GM18870 (cell line): Measurements from ENCODE around the gene EN1.

ENCODE experiments used
- ATAC-seq: cut with Tn5 transposase; IDR thresholded peaks from one replicate; pipeline ENCODE4 v1.9.1; 2021; ENCODE audit warnings: moderate library complexity; ENCODE audit not compliant: unreplicated experiment

The EN1 gene

GRCh38 chr2:118826093-118826492 is 21.4 kb downstream of the EN1 start:
- ATAC-seq, result no peak

- ATAC-seq, result no peak
These were observed 23.8 kb downstream of the EN1 start for GRCh38 chr2:118823633-118824032.

DNA sequence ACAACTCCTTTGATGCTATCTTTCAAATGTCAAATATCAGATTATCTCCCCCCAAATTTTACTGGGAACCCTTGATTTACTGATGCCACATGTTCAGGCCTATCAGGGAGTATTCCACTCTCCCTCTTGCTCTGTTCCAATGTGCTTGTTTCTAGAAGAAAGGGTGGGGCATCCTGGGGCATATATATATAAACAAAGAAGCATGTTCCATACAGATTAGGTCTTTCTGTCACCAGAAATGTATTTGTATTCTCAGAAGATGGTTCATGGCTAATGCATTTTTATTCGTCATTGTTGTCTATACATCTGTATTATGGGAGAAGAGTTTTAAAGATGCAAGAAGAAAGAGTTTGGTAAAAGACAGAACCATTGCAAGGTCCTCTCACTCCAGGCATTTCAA is 24.9 kb downstream of the EN1 start:
- no peak for ATAC-seq

GRCh38 chr2:118822015-118822414 is 25.4 kb downstream of the EN1 start:
- no peak for ATAC-seq

GRCh38 chr2:118817469-118817868 is 30.0 kb downstream of the EN1 start:
- no peak for ATAC-seq

DNA sequence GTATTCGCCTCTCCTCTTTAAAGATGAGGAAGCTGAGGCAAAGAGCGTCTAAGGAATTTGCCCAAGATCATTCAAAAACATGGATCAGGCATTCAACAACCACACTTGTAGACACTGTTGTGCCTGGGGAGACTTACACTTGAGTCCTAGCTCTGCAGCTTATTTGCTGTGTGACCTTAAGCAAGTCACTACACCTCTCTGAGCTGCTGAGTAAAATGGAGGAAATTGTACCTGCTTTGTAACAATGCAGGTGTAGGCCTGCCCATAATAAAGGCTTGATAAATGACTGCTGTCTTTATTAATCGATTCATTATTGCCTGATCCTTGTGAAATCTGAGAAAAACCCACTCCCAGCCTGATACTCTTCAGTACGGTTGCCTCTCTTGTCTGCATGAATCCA is 30.8 kb downstream of the EN1 start:
- ATAC-seq, result no peak

DNA sequence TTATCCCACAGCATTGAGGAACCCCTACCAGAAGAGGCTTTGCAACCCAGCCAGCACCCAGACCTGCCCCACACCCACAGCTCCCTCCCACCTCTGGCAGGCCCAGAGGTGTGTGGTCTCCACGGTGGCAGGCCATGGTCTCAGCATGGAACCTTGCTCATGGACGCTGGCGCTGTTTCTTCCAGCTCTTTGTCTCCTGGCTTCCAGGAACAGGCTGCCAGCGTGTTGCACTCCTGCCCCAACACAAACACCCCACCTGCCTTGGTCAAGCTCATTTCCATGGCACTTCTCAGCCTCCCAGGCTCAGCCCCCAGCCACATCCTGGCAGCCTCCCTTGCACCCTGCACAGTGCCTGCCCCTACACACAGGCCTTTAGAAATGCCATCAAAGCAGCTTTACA is 31.7 kb downstream of the EN1 start:
- ATAC-seq, result no peak

DNA sequence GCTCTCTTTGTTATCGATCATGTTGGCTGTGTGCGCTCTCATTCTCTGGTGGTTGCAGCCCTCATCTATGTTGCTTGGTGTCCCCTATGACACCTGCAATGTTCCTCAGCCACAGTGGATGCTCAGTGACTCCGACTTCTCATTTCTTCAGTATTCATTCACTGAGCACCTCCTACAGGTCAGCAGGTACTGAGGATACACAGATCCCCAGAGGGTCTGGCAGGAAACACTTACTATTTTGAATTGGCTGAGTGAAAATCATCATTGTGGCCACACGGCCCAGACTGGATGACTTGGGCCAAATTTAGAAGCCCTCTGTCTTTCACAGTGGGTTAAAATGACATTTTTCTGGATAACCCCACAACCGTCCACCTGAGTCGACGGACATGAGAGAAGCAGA is 32.1 kb downstream of the EN1 start:
- no peak for ATAC-seq

GRCh38 chr2:118814368-118814767 is 33.1 kb downstream of the EN1 start:
- no peak for ATAC-seq

- ATAC-seq, result no peak
These were observed 33.7 kb downstream of the EN1 start for GRCh38 chr2:118813601-118814339.

- no peak for ATAC-seq
These were observed 34.3 kb downstream of the EN1 start for GRCh38 chr2:118813111-118813510.

DNA sequence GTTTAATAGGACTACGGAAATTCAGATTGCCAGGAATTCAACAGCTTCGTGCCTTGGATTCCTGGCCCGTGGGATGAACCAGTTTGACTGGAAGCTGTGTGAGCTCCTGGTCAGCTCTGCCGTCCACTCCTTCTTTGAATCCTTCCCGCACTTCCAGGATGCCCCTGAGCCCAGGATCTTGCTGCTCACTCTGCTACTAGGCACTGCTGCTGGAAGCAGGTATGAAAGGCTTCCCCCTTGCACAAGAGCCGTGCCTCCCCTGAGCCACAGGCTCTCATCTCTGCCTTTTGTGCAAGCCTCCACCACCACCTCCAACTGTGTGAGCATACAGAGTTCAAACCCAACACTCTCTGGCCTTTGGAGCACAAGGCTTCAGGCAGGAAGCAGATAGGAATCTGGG is 34.9 kb downstream of the EN1 start:
- no peak for ATAC-seq

DNA sequence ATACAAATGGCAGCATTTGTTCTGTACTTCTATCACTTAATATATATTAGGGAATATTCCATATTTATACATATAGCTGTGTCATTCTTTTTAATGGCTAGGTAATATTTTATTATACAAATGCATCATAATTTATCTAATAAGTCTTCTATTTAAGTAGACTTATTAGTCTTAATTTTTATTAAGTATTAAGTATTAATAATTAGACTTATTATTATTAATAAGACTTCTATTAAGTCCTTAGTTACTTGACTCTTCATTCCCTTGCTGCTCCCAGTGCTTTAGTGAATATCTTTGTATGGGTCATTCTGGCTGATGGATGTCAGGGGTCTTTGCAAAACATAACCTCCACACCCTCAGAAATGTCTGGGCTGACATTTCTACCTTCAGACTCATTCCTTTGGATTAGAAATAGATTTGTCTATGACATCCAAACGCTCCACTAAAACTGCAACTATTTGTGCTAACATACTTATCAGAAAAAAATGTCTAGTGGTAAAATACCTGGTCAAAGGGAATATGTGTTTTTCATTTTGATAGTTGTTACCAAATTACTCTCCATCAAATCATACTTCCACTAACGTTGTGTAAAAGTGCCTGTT is 35.8 kb downstream of the EN1 start:
- no peak for ATAC-seq

- no peak for ATAC-seq
These were observed 36.7 kb downstream of the EN1 start for GRCh38 chr2:118810766-118811165.

DNA sequence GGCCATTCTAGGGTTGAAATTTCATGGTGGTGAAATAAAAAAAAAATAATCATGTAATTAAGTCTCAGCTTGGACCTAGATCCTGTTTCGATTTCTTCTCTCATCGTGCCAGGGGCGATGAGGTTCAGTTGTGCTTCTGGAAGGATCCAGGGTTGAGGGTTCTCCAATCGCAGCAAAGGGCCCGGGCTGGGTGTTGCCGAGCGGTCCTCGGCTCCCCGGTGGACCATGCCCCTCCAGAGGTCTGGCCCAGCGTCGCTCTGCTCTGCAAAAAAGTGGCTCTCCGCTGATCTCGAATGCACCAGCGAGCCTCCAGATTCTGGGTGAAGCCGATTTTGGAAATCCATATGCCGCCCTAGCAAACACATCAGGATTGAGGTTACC is 39.0 kb downstream of the EN1 start:
- ATAC-seq, result no peak

GRCh38 chr2:118807668-118808428 is 39.6 kb downstream of the EN1 start:
- ATAC-seq, result no peak

DNA sequence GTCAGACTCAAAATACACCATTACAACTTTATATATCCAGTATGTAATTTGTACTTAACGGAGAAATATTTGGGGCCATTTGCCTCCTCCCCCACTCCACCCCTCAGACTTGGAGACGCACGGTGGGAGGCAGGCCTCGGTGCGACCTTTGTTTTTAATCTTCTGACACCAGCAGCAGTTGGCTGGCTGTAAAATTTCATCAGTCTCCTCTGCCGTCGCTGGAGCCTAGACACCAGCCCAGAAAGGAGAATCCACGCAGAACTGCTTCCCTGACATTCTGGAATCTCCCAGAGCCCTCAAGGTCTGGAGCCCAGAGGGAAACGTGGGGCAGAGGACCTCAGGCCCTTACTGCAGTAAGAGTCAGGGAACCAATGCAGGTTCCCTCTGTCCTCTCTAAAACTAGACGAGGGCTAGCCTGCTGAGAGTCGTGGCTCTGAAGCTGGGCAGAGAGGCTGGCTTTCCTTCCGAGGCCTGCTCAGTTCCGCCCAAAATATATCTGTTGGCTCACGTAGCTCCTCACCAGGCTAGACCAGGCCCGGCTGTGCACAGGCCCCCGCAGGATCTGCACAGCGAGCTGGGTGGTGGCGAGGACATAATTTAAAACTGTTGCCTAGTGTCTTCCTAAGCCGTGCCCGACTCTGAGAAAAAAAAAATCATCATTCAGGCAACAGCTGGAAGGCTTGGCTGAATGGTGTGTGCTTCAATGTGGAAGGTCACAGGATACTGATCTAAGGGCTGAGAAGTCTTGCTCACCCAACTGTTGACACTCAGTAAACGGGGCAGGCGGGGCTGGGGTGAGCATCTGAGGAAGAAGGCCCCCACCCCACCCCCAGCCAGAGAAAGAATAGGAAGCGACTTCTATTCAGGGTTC is 40.4 kb downstream of the EN1 start:
- no peak for ATAC-seq

GRCh38 chr2:118805064-118805690 is 42.3 kb downstream of the EN1 start:
- no peak for ATAC-seq

DNA sequence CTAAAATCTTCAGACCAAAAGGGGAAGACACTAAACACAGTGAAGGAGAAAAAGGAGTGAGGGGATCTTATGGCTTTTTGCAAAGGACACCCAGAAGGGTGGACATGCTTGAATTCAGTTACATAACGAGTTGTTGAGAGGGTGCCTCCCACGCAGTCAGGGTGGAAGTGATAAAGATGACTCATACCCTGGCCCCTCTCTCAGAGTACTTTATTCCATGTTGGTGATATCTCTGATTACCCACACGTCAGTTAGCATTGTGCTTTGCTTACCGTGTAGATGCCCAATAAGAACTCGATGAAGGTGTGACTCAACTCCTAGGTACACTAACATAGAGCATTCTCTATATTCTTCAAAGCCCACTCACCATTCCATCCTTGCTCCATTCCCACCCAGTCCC is 44.4 kb downstream of the EN1 start:
- ATAC-seq, result no peak

GRCh38 chr2:118801151-118801550 is 46.3 kb downstream of the EN1 start:
- no peak for ATAC-seq

- no peak for ATAC-seq
These were observed 46.7 kb downstream of the EN1 start for GRCh38 chr2:118800736-118801135.
